Myocyte (in vitro differentiated cells): ENCODE data around the gene HECA. TPM values are rescaled to one million over a fixed set of nuclear protein-coding genes. Genes with fewer than 3 reads are reported as not detected.
"Not testable (repeated sequence)": the region's sequence is repeated elsewhere in the genome, so short reads cannot be mapped to it uniquely, and the experiment has no call there.

Experiments
- DNase-seq: peaks from one replicate; pipeline ENCODE4 v3.0.0-alpha.2; 2012; ENCODE audit warnings: low read depth
- polyA plus RNA-seq: library from polyadenylated mRNA; unstranded; fragments of >200 nt; gene quantifications from one replicate; pipeline ENCODE4 v1.2.1, GENCODE V29; 2012; ENCODE audit warnings: missing spikeins
- total RNA-seq: library from RNA; depleted of rRNA; stranded (reverse); fragments of >200 nt; gene quantifications from 2 replicates; pipeline ENCODE4 v1.2.3, GENCODE V29; 2014

HECA gene, protein sequence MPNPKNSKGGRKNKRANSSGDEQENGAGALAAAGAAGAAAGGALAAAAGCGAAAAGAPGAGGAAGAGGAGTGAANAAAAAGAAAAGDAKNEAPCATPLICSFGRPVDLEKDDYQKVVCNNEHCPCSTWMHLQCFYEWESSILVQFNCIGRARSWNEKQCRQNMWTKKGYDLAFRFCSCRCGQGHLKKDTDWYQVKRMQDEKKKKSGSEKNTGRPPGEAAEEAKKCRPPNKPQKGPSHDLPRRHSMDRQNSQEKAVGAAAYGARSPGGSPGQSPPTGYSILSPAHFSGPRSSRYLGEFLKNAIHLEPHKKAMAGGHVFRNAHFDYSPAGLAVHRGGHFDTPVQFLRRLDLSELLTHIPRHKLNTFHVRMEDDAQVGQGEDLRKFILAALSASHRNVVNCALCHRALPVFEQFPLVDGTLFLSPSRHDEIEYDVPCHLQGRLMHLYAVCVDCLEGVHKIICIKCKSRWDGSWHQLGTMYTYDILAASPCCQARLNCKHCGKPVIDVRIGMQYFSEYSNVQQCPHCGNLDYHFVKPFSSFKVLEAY
- 15.0 and 15.6 TPM in 2 replicates for total RNA-seq
- polyA plus RNA-seq, result 4.8 TPM

DNA sequence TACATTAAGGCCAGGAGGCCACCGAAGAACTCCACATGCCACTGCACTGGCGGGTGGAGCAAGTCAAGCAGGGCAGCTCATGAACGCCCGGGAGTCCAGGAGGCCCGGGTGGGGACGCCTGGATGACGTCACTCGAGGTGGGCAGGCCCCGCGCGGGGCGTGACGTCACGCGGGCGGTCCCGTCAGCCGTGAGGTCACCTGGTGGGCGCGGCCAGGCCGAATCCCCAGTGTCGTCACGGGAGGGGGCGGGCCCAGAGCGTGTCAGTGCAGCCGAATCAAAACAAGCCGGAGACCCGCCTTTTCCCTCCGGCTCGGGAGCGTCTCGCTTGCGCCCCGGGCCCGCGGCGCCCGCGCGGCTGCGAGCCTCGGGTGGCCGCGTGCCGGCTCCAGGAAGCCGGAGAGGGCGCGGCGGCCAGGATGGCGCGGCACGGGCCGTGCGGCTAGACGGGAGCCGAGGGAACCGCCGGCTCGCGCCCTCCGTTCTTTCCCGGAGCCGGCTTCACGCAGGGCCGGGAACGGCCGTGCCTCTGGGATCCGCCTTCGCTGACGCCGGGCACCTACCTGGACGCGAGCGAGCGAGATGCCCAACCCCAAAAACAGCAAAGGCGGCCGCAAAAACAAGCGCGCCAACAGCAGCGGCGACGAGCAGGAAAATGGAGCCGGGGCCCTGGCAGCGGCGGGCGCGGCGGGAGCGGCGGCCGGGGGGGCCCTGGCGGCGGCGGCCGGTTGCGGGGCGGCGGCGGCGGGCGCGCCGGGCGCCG, at the start of gene HECA:
Gene HECA (plus strand): TSS at position 264 of the 761 bp plus-strand sequence. CDS start 317 bp downstream, at position 581.
- peak; percentile 94 for DNase-seq

DNA sequence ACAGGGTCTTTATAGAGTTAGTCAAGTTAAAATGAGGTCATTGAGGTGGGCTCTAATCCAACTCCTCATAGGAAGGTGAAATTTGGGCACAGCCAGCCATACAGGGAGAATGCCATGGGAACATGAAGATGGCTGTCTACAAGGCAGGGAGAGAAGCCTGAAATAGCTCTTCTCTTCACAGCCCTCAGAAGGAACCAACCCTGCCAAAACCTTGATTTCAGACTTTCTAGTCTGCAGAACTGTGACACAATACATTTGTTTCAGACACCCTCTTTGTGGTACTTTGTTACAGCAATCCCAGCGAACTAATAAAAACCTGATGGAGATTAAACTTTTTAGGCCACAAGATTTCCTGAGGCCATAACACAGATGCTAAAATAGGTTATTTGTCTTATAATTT, 43.1 kb upstream of the HECA start:
- DNase-seq, result no peak

DNA sequence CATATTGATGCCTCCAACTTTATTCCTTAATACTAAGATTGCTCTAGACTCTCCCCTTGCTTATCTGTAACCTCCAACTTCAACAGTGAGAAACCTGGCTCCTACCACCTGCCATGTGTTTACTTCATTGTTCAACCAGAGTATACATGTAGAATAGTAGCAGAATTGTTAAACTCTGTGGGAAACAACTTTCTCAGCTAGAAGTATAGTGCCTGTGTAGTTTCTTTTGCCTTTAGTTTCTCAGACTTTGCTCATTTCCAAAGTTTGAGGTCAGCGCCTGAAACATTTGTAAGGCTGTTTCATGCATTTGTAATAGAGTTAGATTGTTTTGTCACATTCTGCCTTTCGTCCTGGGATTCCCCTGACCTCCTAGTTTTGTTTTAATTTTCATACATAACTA, 34.9 kb upstream of the HECA start:
- no peak for DNase-seq

DNA sequence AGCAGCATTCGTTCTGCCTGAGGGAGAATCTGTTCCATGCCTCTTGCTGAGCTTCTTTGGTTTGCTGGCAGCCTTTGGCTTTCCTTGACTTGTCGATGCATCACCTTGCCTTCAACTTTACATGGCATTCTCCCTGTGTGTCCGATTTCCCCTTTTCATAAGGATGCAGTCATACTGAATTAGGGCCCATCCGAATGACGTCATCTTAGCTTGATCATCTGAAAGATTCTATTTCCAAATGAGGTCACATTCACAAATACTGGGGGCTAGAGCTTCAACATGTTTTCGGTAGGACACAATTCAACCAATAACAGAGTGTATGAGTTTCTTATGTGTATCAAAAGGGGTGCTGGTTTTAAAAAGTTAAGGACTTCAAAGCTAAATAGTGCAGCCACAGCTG, 27.8 kb upstream of the HECA start:
- DNase-seq, result no peak

DNA sequence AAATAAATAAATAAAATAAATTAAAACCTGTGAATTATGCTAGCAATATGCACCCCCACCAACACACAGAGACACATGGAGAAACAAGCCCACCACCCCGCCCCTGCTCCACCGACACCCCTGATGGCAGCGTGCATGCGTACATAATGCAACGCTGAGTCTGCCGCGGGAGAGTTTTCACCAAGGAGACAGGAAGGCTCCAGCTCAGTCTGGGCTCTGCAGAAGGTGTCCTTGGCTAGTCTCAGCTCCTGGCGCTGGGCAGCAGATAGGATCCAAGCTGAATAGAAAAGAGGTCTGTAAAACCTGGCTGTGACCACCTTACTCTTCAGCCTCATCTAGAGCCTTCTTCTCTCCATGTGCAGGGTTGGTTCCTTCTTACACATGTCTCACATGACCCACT, 26.5 kb upstream of the HECA start:
- no peak for DNase-seq

DNA sequence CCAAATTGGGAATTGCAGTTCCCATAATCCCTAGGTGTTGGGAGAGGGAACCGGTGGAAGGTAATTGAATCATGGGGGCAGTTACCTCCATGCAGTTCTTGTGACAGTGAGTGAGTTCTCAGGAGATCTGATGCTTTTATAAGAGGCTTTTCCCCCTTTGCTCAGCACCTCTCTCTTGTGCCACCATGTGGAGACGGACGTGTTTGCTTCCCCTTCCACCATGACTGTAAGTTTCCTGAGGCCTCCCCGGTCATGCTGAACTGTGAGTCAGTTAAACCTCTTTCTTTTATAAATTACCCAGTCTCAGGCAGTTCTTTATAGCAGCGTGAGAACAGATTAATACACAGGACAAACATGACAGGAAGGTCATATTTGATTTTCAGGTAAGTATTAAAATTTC, 25.3 kb upstream of the HECA start:
- DNase-seq, result peak; percentile 33

DNA sequence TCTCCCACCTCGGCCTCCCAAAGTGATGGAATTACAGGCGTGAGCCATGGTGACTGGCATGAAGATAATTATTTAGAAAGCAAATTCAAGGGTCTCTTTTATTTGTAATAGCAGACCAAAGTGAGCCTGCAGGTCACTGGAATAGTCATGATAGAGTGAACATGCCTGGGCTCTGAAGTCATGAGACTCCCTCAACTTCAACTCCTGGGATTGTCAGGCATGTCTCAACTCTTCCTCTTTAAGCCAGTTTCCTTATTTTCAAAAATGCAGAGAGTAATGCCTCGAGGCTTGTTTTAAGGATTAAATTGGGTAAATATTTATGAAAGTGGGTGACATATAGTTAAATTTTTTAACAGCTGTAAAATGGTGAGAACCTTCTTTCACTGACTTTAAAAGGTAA, 22.7 kb upstream of the HECA start:
- no peak for DNase-seq

DNA sequence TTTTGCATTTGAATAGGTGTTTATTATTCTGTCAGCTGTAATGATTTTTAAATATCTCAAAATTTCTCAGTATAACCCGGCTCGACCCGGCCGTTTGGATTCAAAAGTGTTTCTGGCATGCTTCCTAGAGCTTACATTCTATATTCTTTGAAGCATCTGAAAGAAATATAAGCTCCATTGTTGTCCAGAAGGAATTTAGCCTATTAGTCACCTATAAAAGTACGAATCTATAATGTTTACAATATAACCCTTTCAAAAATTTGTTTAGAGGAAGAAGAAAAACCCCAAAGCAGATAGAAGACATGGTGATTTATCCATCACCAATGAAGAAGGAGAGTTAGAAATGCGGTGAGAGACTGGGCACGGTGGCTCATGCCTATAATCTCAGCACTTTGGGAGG, 22.3 kb upstream of the HECA start:
- no peak for DNase-seq

DNA sequence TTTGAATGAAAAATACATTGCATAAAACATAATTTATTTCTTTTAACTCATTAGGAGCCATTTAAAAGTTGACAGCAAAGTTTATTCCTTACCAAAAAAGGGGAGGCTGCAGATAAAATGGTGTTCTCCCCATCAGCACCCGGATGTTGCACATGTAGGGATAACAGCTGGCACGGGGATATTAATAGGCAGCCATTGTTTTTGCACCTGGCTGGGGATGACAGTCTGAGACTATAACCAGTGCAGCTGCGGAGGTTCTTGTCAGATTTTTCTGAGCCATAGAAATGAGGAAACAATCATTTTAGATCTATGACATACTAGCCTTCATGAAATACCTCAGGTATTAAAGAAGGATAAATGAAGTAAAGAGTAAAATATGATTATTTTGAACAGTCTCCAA, 20.1 kb upstream of the HECA start:
- peak; percentile 80 for DNase-seq

DNA sequence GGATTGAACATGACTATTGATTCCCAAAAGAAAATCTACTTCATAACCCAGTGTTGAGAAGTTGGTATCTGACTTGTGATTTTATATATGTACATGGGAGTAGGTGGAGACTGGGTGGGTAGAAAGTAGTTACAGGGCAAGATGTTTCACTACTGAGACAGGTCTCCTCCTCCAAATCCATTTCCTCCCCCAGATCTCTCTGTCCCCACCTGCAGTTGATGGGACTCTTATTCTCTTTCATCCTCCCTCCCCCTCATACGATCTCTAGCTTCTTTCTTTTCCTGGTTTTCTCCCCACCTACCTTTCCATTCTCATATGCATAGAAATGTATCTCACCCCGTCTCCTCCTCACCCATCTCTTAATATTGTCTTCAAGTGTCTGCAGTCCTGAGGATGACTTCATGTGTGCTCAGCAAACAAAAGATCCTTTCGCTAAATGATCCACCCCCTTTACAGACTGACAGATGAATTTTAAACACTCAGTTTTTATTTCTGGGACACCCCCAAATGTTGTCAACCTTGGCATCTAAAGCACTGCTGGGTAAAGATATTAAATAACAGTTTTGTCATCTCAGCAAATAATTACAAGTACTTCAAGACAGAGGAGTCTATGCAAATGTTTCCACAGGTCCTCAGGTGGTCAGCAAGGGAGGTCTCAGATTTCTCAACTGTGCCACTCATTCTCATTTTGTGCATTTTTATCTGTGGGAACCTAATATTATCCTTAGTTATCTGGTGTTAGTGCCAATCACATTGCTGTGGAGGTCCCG, 18.7 kb upstream of the HECA start:
- no peak for DNase-seq

DNA sequence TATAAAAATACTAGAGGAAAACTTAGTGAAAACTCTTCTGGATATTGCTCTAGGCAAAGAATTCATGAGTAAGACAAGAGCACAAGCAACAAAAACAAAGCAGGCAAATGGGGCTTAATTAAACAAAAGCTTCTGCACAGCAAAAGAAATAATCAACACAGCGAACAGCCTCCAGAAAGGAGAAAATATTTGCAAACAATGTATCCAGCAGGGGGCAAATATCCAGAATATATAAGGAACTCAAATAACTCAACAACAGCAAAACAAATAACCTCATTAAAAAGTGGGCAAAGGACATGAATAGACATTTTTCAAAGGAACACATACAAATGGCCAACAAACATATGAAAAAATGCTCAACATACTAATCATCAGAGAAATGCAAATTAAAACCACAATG, 17.1 kb upstream of the HECA start:
- DNase-seq, result no peak

DNA sequence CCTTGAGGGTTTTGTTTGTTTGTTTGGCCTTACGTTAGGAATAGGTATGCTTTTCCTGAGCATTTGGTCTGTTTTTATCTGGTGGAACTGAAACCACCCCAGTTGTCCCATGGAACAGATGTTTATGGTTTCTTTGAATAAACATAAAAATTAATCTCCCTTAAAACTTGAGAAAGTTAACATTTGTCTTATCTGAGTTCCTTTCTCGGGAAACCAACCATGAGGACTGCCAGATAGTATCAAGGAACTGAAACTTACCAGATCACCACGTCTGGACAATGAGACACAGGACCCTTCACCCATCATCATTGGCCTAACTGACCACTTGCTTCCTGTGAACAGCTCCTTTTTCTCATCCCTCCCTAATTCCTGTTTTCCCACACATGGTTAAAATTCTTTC, 15.3 kb upstream of the HECA start:
- DNase-seq, result no peak

DNA sequence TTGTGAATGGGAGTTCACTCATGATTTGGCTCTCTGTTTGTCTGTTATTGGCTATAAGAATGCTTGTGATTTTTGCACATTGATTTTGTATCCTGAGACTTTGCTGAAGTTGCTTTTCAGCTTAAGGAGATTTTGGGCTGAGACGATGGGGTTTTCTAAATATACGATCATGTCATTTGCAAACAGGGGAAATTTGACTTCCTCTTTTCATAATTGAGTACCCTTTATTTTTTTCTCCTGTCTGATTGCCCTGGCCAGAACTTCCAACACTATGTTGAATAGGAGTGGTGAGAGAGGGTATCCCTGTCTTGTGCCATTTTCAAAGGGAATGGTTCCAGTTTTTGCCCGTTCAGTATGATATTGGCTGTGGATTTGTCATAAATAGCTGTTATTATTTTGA, 12.1 kb upstream of the HECA start:
- DNase-seq, result not testable (repeated sequence)

DNA sequence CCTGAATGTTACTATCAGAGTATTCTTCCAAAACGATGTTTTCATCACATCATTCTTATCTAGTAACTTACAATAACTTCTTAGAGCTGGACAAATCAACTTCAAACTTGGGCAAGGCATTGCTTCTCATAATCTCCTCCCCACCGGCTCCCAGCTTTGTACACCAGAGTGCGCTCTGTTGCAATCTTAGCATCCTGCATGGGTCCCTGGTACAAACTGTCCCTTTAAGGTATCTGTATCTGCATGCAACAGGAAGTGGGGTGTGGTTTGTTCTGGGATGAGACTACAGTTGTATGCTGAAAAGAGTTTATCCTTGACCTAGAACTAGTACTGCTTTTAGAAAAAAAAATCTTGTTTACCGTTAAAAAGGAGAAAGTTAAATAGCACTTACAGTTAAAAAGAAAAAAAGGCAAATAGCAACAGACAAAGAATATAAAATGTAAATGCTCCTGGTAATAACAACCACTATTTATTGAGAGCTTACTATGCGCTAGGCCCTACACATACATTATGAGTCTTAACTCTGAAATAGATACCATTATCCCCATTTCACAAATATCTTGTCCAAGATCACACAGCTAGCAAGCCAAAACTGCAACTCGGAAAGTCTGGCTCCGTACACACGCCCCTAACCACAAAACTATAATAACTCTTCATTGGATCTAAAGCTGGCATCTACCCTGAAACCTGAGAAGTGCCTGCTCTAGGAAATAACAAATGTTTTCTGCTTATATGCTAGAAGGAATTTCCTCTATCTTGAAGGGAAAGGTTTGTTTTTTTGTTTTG, 9.8 kb upstream of the HECA start:
- peak; percentile 83 for DNase-seq

DNA sequence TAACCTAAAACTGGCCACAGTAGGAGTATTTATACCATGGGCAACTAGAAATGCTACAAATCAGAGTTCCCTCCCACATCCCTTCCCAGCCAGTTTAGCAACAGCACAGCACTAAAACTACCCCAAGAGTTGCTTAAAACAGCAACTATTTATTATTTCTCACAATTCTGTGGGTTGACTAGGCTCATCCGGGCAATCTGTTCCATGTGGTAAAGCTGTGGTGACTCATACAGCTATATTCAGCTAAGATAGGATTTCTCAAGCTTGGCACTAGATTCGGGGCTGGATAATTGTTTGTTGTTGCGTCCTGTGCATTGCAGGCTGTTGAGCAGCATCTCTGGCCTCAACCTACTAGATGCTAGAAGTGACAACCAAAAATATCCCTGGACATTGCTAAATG, 8.6 kb upstream of the HECA start:
- peak; percentile 81 for DNase-seq

DNA sequence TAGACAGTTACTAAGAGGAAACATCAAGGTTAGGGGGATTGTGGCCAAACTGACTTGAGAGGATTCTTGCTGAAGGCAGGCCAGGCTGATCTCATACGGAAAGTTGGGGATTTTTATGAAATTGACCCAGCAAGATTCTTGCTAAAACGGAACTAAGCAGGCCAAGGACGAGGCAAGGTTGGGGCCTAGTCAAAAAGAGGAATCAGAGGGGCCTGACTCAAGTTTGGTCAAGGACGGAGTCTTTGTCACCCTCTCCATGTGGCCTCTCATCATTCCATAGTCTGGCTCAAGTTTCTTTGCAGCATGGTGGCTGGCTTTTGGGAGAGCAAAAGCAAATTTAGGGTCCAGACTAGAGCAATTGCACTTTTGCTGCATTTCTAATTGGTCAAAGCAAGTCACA, 7.9 kb upstream of the HECA start:
- no peak for DNase-seq

DNA sequence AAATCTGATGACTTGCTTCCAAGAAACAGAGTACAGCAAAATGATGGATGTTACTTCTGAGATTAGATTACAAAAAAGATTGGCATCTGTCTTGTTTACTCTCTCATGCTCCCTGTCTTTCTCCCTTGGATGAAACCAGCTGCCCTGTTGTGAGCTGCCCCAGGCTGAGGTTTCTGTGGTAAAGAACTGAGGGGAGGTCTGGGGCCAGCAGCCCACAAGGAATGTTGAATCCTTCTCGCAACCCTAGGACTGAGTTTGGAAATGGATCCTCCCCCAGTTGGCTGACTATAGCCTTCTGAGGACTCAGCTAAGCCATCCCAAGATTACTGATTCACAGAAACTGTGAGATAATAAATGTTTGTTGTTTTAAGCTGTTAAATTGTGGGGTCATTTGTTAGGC, 5.6 kb upstream of the HECA start:
- DNase-seq, result peak; percentile 97

DNA sequence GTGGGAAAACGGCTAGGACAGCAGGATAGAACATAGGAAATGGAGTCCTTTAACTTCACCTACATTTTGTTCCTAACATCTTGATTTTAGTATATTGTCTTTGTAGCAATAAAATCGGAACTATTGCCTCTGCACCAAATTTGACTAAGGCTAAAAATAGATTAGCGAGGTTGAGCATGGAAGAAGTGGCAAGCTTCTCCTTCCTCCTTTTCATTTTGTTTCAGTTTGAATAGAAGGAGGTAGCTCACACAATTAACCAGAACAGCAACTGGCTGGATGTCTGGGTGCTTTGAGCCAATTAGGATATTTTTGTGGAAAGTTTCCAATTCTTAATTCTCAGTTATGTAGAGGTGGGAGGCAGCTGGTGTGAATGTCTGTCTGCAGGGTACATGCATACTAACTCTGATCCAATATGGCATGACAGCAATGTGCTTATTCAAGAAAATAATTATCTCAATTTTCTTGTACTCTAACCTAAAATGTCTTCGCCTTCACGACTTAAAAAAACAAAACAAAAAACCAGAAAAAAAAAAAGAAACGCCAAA, 3.1 kb upstream of the HECA start:
- DNase-seq, result no peak

DNA sequence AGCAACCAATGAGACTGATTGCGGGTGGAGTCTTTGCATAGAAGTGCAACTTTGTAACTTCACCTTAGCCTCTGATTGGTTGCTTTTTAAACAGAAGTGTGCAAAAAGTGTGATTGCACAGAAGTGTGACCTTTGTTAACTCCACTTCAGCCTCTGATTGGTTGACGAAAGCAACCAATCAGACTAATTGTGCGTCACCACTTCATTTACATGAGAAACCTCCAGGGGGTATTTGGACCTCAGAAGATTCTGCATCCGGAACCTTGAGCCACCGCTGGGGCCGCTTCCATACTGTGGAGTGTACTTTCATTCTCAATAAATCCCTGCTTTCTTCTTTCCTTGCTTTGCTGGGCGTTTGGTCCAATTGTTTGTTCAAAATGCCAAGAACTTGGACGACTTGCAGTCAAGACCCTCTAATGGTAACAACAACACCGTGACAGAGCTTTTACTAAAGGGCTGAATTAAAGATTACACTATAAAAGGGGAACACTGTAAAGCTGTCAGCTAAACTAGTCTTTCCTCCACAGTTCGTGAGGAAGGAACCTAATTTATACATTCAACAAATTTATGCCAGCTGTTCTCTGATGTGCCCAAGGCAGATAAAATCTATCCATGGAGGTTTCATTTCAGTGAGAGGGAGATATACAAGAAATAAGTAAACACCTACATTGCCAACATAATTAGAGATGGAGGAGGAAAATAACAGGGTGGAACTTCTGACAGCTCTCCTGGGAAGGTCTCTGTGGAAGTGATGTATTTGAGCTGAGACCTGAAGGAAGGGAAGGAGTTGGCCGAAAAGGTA, 1.4 kb upstream of the HECA start:
- DNase-seq, result no peak

DNA sequence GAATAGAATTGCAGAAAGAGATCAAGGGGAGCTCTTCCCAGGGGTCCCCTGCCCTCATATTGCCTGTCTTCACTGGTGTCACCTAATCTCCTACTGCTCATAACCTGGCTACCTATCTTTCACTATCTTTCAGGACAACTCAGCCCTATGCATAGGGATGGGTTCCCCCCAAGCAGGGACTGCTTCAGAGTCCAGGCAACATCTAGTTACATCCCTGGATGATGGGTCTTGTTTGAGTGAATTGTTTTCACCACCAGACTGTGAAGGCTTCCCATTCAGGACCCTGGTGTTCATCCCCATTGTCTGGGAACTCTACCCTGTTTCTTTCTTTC, 850 bp upstream of the HECA start:
- no peak for DNase-seq
